Keratinocyte (primary cell): Measurements from ENCODE around the gene CARM1.

ENCODE experiments used
- EZH2 ChIP-seq: IDR thresholded peaks from one replicate; pipeline ENCODE4 v1.6.1; 2012; ENCODE audit warnings: inconsistent platforms, mild to moderate bottlenecking, low read length, moderate library complexity
- TF ChIP-seq, protein P1 (sequence below), 3 experiments: IDR thresholded peaks in 1 of 3; conservative IDR thresholded peaks in 1 of 3; optimal IDR thresholded peaks in 1 of 3; 2 replicates in 2 of 3; 3 replicates in 1 of 3; pipeline versions ENCODE3 to v1.5.1; 2011; ENCODE audit warnings: low read length in 3 of 3, mild to moderate bottlenecking in 3 of 3, moderate library complexity in 2 of 3, control low read depth in 1 of 3, inconsistent platforms in 1 of 3; ENCODE audit not compliant: insufficient read depth in 2 of 3; ENCODE audit errors: extremely low read depth in 1 of 3

DNA sequence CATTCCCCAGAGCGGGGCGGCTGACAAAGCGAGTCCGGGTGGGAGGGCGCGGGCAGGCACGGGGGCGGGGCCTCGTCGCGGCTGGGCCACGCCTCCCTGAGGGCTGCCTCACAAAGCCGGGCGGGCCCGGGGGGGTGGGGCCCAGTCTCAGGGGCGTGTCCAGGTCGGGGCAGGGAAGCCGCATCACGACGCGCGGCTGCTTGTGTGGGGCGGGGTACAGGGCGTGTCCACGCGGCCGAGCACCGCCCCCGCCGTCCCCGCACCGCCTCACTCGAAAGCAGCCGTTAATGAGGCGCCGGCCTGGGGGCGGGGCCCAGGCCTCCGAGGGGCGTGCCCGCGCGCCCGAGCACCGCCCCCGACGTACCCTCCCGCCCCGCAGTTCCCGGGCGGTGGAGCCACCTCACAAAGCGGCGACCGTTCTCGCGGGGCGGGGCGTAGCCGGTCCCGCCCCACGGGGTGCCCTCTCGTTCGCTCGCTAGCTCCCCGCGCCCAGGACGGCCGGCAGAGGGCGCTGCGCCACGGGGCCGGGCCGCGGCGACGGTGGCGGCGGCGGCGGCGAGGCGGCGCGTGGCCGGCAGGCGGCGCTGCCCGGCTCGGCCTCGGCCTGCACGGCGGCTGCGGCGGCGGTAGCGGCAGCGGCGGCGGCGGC is at the start of gene CARM1:
- no peak for TF ChIP-seq EZH2
- TF ChIP-seq, protein P1, sequence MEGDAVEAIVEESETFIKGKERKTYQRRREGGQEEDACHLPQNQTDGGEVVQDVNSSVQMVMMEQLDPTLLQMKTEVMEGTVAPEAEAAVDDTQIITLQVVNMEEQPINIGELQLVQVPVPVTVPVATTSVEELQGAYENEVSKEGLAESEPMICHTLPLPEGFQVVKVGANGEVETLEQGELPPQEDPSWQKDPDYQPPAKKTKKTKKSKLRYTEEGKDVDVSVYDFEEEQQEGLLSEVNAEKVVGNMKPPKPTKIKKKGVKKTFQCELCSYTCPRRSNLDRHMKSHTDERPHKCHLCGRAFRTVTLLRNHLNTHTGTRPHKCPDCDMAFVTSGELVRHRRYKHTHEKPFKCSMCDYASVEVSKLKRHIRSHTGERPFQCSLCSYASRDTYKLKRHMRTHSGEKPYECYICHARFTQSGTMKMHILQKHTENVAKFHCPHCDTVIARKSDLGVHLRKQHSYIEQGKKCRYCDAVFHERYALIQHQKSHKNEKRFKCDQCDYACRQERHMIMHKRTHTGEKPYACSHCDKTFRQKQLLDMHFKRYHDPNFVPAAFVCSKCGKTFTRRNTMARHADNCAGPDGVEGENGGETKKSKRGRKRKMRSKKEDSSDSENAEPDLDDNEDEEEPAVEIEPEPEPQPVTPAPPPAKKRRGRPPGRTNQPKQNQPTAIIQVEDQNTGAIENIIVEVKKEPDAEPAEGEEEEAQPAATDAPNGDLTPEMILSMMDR (optimal IDR thresholded peaks at IDR 0.05 in 1 of 3, IDR thresholded peaks at IDR 0.05 in 1 of 3, conservative IDR thresholded peaks at IDR 0.05 in 1 of 3; ENCODE audit: extremely low read depth in 1 of 3, insufficient read depth in 2 of 3, low read length in 3 of 3): peak in 2 of 3 experiments; percentile 73 to 88
